GM06990 (cell line): Measurements from ENCODE around the gene SCMH1.

ENCODE experiments used
- DNase-seq: peaks from one replicate; pipeline ENCODE4 v3.0.0-alpha.2; 2011; ENCODE audit not compliant: insufficient read length; ENCODE audit errors: extremely low read depth
- H3K27me3 ChIP-seq: replicated peaks from 2 replicates; pipeline ENCODE4 v1.6.0; 2011; ENCODE audit warnings: low read length; ENCODE audit not compliant: control insufficient read depth, insufficient read depth
- H3K36me3 ChIP-seq: 2 replicates; pipeline ENCODE4 v1.5.1; 2011; ENCODE audit warnings: low read length; ENCODE audit not compliant: control insufficient read depth, insufficient read depth
- H3K4me3 ChIP-seq: replicated peaks from 2 replicates; pipeline ENCODE4 v1.5.1; 2011; ENCODE audit warnings: low read depth, mild to moderate bottlenecking, control low read depth, low read length
- TF ChIP-seq, protein P1 (sequence below): IDR thresholded peaks from 2 replicates; pipeline ENCODE4 v1.5.1; 2011; ENCODE audit warnings: low read length, control low read depth, mild to moderate bottlenecking, inconsistent platforms; ENCODE audit not compliant: insufficient read depth, poor library complexity, severe bottlenecking

Gene SCMH1

DNA sequence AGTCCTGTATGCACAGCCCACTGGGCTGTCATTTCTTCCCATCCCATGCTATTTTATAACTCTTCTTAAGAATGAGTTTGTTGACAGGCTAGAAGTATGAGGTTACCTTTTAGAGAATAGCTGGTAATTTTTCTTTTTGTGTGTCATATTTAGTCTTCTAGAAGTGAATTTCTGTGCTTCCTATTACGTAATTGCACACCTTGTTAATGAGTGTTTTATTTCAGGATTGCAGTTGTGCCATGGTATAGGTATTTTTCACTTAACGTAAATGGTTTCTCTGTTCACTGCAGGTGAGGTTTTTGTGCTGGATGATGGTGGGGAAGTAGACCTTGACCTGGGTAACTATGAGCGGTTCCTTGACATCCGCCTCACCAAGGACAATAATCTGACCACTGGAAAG lies 257.6 kb downstream of the SCMH1 start:
- peaks cover 25% of the 10 kb centered on the region for H3K36me3 ChIP-seq
- no peaks in the 10 kb centered on the region for H3K27me3 ChIP-seq
- TF ChIP-seq, protein P1, sequence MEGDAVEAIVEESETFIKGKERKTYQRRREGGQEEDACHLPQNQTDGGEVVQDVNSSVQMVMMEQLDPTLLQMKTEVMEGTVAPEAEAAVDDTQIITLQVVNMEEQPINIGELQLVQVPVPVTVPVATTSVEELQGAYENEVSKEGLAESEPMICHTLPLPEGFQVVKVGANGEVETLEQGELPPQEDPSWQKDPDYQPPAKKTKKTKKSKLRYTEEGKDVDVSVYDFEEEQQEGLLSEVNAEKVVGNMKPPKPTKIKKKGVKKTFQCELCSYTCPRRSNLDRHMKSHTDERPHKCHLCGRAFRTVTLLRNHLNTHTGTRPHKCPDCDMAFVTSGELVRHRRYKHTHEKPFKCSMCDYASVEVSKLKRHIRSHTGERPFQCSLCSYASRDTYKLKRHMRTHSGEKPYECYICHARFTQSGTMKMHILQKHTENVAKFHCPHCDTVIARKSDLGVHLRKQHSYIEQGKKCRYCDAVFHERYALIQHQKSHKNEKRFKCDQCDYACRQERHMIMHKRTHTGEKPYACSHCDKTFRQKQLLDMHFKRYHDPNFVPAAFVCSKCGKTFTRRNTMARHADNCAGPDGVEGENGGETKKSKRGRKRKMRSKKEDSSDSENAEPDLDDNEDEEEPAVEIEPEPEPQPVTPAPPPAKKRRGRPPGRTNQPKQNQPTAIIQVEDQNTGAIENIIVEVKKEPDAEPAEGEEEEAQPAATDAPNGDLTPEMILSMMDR, result no peak
- no peak for DNase-seq
- no peak overlapping the region for H3K4me3 ChIP-seq

GRCh38 chr1:40984066-40984465 lies 258.0 kb downstream of the SCMH1 start:
- DNase-seq, result no peak
- Histone ChIP-seq H3K4me3 (no peak overlapping the region), H3K27me3 (no peaks in the 10 kb centered on the region), H3K36me3 (peaks cover 23% of the 10 kb centered on the region)
- TF ChIP-seq, protein P1, result no peak

GRCh38 chr1:40983286-40983685 lies 258.8 kb downstream of the SCMH1 start:
- peaks cover 21% of the 10 kb centered on the region for H3K36me3 ChIP-seq
- TF ChIP-seq, protein P1, result no peak
- no peak overlapping the region for H3K4me3 ChIP-seq
- no peaks in the 10 kb centered on the region for H3K27me3 ChIP-seq
- no peak for DNase-seq

DNA sequence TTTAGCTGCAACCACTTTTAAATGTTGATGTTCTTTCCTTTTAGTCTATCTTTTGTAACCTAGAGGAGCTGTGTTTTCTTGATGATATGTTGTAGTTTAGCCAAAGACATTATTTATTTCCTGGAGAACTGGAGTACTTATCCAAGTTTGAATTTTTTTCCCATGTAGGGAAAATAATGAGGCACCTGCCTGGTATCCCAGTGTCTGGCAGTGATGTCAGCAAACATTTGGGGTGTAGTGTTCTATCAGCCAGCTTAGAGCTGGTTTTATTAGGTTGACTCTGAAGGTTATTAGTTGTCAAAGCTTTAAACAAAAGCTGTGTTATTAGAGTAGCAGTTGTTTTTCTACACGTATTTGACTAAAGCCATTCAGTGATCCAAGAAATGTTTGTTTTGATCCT lies 259.4 kb downstream of the SCMH1 start:
- no peak for DNase-seq
- H3K4me3 ChIP-seq, result no peak overlapping the region
- TF ChIP-seq, protein P1, result no peak
- H3K36me3 ChIP-seq, result peaks cover 19% of the 10 kb centered on the region
- no peaks in the 10 kb centered on the region for H3K27me3 ChIP-seq

DNA sequence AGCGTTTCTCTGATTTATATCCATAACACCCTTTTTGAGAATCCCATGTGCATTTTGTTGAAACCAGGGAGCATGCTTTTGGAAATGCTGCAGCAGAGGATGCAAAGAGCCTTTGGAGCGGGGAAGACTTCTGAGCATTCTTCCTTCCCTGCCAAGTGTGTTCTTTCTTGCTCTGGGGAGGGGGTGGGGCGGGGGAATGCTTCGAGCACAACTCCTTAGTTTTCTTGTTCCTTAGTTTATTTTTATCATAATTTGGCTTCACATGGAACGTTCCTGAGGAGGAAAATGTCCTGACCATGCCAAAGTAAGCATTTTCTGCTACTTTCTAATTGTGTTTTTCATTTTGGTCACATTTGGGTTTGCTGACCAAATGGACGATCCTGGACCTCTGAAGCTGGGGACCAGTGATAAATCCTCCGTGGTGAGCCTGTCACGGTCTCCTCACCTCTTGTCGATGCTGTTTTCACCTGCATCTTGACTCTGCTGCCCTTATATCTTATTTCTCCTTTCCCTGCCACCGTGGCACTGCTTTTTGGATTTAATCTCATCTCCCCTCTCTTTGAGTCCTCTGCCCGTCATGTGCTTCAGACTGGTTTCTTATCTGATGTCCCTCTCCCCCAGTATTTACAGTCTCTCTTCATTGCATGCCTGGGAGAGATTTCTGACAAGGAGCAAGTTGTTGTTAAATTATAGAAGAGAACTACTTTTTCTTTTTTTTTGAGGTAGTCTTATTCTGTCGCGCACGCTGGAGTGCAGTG lies 260.2 kb downstream of the SCMH1 start:
- Histone ChIP-seq H3K27me3 (no peaks in the 10 kb centered on the region), H3K4me3 (peak overlapping the region; percentile 19), H3K36me3 (peaks cover 13% of the 10 kb centered on the region)
- TF ChIP-seq, protein P1, result no peak
- no peak for DNase-seq
